GM23248 (cell line): Measurements from ENCODE around the gene CCDC158.

ENCODE experiments used
- EZH2 ChIP-seq: fragments of 200-600 bp; sonication (generic); IDR thresholded peaks from 2 replicates; pipeline ENCODE4 v1.6.1; 2018; ENCODE audit warnings: antibody characterized with exemption, mild to moderate bottlenecking; ENCODE audit not compliant: insufficient read depth, poor library complexity, severe bottlenecking
- EZH2phosphoT487 ChIP-seq: fragments of 200-600 bp; sonication (generic); IDR thresholded peaks from 2 replicates; pipeline ENCODE4 v1.6.1; 2018; ENCODE audit warnings: antibody characterized with exemption, moderate library complexity, mild to moderate bottlenecking, low read depth; ENCODE audit not compliant: insufficient read depth

DNA sequence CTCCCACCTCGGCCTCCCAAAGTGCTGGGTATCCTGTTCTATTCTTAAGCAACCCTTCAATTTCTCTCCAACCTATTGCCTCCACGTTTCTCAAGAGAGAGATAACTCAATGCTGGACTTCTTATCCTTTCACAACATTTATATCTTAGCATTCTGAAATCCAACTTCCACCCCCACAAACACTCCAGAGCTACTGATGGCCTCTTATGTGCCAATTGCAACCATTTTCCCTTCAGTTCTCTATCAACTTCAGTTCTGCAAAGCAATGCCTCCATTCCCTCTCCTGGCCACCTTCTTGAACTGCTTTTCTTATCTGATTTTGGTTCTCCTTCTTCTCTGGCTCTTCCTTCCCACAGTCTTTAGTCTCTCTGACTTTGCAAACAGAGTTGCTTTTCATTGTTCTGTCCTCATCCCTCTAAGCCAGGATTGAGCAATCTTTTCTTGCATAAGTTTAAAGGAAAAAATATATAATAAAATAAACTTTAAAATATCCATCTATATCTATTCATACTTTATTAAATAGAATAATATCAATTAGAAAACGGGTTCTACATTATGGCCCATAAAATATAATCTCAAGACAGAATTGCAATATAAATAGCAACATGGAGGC is 118.0 kb downstream of the CCDC158 start:
- TF ChIP-seq EZH2 (no peak), EZH2phosphoT487 (no peak)
